HL-60 (cell line): ENCODE measurements around the gene DYRK2.

Source experiments
- DNase-seq, 2 experiments: peaks; one replicate each; pipeline ENCODE4 v3.0.0-alpha.2; 2010 to 2020; ENCODE audit warnings: low read depth in 1 of 2, low spot score in 1 of 2
- H3K27ac ChIP-seq: fragments of 250-450 bp; sonication (Bioruptor Pico); replicated peaks from 2 replicates; pipeline ENCODE4 v1.5.1; 2020; ENCODE audit warnings: mild to moderate bottlenecking, moderate library complexity
- H3K27me3 ChIP-seq: fragments of 250-450 bp; sonication (Bioruptor Pico); 2 replicates; pipeline ENCODE4 v1.5.1; 2021; ENCODE audit warnings: mild to moderate bottlenecking, moderate library complexity; ENCODE audit not compliant: insufficient read depth, poor library complexity, severe bottlenecking
- H3K4me3 ChIP-seq: replicated peaks from 2 replicates; pipeline ENCODE4 v1.5.1; 2011; ENCODE audit warnings: mild to moderate bottlenecking, control low read depth, low read length; ENCODE audit not compliant: insufficient read depth
- GABPA ChIP-seq: IDR thresholded peaks from 2 replicates; pipeline ENCODE4 v1.6.1; 2012; ENCODE audit warnings: low read depth
- POLR2AphosphoS5 ChIP-seq: IDR thresholded peaks from 2 replicates; pipeline ENCODE4 v1.6.1; 2012; ENCODE audit warnings: low read depth
- SPI1 ChIP-seq: IDR thresholded peaks from 2 replicates; pipeline ENCODE4 v1.6.1; 2012; ENCODE audit warnings: low read depth, mild to moderate bottlenecking, borderline replicate concordance
- TF ChIP-seq, protein P1 (sequence below): IDR thresholded peaks from one replicate; pipeline ENCODE4 v1.5.1; 2011; ENCODE audit warnings: low read length, control low read depth, inconsistent platforms; ENCODE audit not compliant: insufficient read depth
- TF ChIP-seq, protein P2 (sequence below): IDR thresholded peaks from 2 replicates; pipeline ENCODE4 v1.6.1; 2012; ENCODE audit warnings: low read depth; ENCODE audit not compliant: insufficient replicate concordance

Gene DYRK2

DNA sequence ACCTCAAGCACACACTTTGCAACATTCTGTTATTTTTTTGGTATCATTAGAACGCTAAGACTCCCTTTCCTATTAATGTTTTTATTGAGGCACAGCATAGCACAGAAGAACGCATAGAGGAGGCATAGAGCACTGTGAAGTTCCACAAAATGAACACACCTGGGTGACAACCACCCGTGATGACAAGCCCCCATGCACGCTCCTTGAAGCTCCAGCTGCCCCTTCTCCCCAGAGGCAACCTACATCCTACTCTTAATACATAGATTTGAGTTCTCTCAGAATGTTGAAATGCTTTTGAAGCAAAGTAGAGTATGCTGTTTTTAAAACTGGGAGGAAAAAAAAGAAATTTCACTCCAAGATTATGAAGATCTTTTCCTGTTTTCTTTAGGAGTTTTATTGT lies 55.5 kb downstream of the DYRK2 start:
- no peak for DNase-seq
- no peak for TF ChIP-seq SPI1
- TF ChIP-seq, protein P1, sequence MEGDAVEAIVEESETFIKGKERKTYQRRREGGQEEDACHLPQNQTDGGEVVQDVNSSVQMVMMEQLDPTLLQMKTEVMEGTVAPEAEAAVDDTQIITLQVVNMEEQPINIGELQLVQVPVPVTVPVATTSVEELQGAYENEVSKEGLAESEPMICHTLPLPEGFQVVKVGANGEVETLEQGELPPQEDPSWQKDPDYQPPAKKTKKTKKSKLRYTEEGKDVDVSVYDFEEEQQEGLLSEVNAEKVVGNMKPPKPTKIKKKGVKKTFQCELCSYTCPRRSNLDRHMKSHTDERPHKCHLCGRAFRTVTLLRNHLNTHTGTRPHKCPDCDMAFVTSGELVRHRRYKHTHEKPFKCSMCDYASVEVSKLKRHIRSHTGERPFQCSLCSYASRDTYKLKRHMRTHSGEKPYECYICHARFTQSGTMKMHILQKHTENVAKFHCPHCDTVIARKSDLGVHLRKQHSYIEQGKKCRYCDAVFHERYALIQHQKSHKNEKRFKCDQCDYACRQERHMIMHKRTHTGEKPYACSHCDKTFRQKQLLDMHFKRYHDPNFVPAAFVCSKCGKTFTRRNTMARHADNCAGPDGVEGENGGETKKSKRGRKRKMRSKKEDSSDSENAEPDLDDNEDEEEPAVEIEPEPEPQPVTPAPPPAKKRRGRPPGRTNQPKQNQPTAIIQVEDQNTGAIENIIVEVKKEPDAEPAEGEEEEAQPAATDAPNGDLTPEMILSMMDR, result no peak
- TF ChIP-seq POLR2AphosphoS5, result no peak
- TF ChIP-seq, protein P2, sequence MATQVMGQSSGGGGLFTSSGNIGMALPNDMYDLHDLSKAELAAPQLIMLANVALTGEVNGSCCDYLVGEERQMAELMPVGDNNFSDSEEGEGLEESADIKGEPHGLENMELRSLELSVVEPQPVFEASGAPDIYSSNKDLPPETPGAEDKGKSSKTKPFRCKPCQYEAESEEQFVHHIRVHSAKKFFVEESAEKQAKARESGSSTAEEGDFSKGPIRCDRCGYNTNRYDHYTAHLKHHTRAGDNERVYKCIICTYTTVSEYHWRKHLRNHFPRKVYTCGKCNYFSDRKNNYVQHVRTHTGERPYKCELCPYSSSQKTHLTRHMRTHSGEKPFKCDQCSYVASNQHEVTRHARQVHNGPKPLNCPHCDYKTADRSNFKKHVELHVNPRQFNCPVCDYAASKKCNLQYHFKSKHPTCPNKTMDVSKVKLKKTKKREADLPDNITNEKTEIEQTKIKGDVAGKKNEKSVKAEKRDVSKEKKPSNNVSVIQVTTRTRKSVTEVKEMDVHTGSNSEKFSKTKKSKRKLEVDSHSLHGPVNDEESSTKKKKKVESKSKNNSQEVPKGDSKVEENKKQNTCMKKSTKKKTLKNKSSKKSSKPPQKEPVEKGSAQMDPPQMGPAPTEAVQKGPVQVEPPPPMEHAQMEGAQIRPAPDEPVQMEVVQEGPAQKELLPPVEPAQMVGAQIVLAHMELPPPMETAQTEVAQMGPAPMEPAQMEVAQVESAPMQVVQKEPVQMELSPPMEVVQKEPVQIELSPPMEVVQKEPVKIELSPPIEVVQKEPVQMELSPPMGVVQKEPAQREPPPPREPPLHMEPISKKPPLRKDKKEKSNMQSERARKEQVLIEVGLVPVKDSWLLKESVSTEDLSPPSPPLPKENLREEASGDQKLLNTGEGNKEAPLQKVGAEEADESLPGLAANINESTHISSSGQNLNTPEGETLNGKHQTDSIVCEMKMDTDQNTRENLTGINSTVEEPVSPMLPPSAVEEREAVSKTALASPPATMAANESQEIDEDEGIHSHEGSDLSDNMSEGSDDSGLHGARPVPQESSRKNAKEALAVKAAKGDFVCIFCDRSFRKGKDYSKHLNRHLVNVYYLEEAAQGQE, result no peak
- TF ChIP-seq GABPA, result no peak
- H3K27me3 ChIP-seq, result no peaks in the 10 kb centered on the region
- no peak overlapping the region for H3K4me3 ChIP-seq
- H3K27ac ChIP-seq, result no peak overlapping the region

GRCh38 chr12:67705394-67706370 lies 57.1 kb downstream of the DYRK2 start:
- Histone ChIP-seq H3K27ac (no peak overlapping the region), H3K4me3 (no peak overlapping the region), H3K27me3 (no peaks in the 10 kb centered on the region)
- DNase-seq, result no peak
- TF ChIP-seq GABPA, result no peak
- TF ChIP-seq, protein P2, result no peak
- no peak for TF ChIP-seq SPI1
- no peak for TF ChIP-seq POLR2AphosphoS5
- TF ChIP-seq, protein P1, result no peak

DNA sequence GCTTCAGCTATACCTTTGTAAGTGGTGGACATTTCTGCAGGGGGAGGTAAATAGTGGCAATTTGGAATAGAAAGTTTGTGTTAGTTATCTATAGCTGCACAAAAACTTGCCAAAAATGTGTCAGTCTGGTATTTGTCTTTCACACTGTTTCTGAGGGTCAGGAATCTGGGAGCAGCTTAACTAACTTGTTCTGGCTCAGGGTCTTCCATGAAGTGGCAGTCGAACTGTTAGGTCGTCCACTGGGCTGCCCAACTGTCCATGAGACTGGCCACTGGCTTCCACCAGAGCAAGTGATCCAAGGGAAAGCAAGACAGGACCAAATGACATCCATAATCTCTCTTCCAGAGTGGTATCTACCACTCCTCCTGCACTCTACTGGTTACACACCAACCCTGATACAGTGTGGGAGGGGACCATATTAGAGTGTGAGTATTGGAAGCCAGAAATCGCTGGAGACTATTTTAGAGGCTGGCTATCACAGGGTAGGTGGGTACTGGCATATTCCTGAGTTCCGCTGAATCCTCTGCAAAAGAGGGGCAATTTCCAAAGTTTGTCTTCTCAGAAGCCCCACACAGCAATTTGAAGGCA lies 60.9 kb downstream of the DYRK2 start:
- Histone ChIP-seq H3K4me3 (no peak overlapping the region), H3K27me3 (no peaks in the 10 kb centered on the region), H3K27ac (no peak overlapping the region)
- no peak for DNase-seq
- TF ChIP-seq SPI1 (no peak), GABPA (no peak)
- TF ChIP-seq, protein P2, result no peak
